Suprapubic skin (tissue), 4 donors: ENCODE data around the gene IGF2R.

Source experiments
- EP300 ChIP-seq: sonication (generic); formaldehyde crosslinking; IDR thresholded peaks from one replicate; pipeline ENCODE4 v1.6.1; 2017; ENCODE audit warnings: antibody characterized with exemption
- POLR2A ChIP-seq, 2 donors: fragments of 450-650 bp; IDR thresholded peaks; one replicate each; pipeline ENCODE4 v1.6.1; 2017; ENCODE audit warnings: antibody characterized with exemption in 2 of 2, mild to moderate bottlenecking in 2 of 2, moderate library complexity in 2 of 2
- POLR2AphosphoS5 ChIP-seq, 3 donors: sonication (generic); formaldehyde crosslinking; IDR thresholded peaks; one replicate each; pipeline ENCODE4 v1.6.1; 2017; ENCODE audit warnings: antibody characterized with exemption in 3 of 3
- TF ChIP-seq, protein P1 (sequence below), 2 donors: fragments of 200-600 bp in 1 of 2; fragments of 450-650 bp in 1 of 2; sonication (generic) in 1 of 2; IDR thresholded peaks; one replicate each; pipeline ENCODE4 v1.5.1; 2016 to 2019; ENCODE audit warnings: antibody characterized with exemption in 2 of 2, mild to moderate bottlenecking in 1 of 2, moderate library complexity in 1 of 2

GRCh38 chr6:160022101-160022500, 53.2 kb downstream of the IGF2R start:
- TF ChIP-seq, protein P1, sequence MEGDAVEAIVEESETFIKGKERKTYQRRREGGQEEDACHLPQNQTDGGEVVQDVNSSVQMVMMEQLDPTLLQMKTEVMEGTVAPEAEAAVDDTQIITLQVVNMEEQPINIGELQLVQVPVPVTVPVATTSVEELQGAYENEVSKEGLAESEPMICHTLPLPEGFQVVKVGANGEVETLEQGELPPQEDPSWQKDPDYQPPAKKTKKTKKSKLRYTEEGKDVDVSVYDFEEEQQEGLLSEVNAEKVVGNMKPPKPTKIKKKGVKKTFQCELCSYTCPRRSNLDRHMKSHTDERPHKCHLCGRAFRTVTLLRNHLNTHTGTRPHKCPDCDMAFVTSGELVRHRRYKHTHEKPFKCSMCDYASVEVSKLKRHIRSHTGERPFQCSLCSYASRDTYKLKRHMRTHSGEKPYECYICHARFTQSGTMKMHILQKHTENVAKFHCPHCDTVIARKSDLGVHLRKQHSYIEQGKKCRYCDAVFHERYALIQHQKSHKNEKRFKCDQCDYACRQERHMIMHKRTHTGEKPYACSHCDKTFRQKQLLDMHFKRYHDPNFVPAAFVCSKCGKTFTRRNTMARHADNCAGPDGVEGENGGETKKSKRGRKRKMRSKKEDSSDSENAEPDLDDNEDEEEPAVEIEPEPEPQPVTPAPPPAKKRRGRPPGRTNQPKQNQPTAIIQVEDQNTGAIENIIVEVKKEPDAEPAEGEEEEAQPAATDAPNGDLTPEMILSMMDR (IDR thresholded peaks at IDR 0.05), result no peak
- TF ChIP-seq POLR2A (IDR thresholded peaks at IDR 0.05) (no peak), POLR2AphosphoS5 (IDR thresholded peaks at IDR 0.05) (no peak), EP300 (no peak)
